RWPE2 (cell line): ENCODE measurements around the gene IGDCC3.
"Not testable (repeated sequence)": the region's sequence is repeated elsewhere in the genome, so short reads cannot be mapped to it uniquely, and the experiment has no call there.

ENCODE experiments used
- ATAC-seq: fragments of 200-7000 bp; cut with Tn5 transposase; 3 replicates; pipeline ENCODE4 v1.9.1; 2021; ENCODE audit warnings: low read depth
- DNase-seq: peaks from one replicate; pipeline ENCODE4 v3.0.0-alpha.2; 2020; ENCODE audit warnings: low spot score
- H3K27ac ChIP-seq: fragments of 450-650 bp; 2 replicates; pipeline ENCODE4 v1.5.1; 2017; ENCODE audit warnings: mild to moderate bottlenecking; ENCODE audit not compliant: poor library complexity, severe bottlenecking
- H3K27me3 ChIP-seq: fragments of 250-450 bp; sonication (Bioruptor Pico); 2 replicates; pipeline ENCODE4 v1.5.1; 2021; ENCODE audit warnings: mild to moderate bottlenecking, moderate library complexity; ENCODE audit not compliant: insufficient read depth, poor library complexity, severe bottlenecking
- H3K36me3 ChIP-seq: fragments of 250-450 bp; sonication (Bioruptor Pico); 2 replicates; pipeline ENCODE4 v1.5.1; 2020; ENCODE audit warnings: low read depth, mild to moderate bottlenecking, moderate library complexity
- H3K4me1 ChIP-seq: fragments of 250-450 bp; sonication (Bioruptor Pico); 2 replicates; pipeline ENCODE4 v1.5.1; 2021; ENCODE audit warnings: mild to moderate bottlenecking, moderate library complexity; ENCODE audit not compliant: insufficient read depth, poor library complexity, severe bottlenecking
- H3K4me3 ChIP-seq: fragments of 250-450 bp; sonication (Bioruptor Pico); 2 replicates; pipeline ENCODE4 v1.5.1; 2021; ENCODE audit warnings: mild to moderate bottlenecking, moderate library complexity; ENCODE audit not compliant: severe bottlenecking
- H3K9me3 ChIP-seq: fragments of 250-450 bp; sonication (Bioruptor Pico); 2 replicates; pipeline ENCODE4 v1.5.1; 2021; ENCODE audit warnings: mild to moderate bottlenecking, moderate library complexity; ENCODE audit not compliant: severe bottlenecking
- TF ChIP-seq, protein P1 (sequence below): fragments of 450-650 bp; IDR thresholded peaks from one replicate; pipeline ENCODE4 v1.5.1; 2017; ENCODE audit warnings: mild to moderate bottlenecking, moderate library complexity; ENCODE audit not compliant: poor library complexity, severe bottlenecking

IGDCC3 gene

DNA sequence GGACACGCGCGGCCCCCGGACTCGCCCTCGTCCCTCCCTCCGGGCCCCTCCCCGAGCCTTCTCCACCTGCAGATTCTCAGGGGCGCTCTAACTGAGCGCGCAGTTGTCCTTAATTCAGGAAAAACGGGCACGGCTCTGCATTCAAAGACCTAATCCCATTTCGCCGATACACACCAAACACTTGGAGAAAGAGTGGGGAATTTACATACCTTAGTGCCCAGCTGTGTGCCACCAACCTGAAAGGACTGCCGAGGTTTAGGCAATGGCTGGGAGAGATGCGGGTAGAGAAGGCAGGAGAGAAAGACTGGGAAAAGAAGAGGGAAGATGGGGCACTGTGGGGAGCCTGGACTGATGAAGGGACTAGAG is 21.8 kb downstream of the IGDCC3 start:
- ATAC-seq (no peak), DNase-seq (no peak)
- TF ChIP-seq, protein P1, sequence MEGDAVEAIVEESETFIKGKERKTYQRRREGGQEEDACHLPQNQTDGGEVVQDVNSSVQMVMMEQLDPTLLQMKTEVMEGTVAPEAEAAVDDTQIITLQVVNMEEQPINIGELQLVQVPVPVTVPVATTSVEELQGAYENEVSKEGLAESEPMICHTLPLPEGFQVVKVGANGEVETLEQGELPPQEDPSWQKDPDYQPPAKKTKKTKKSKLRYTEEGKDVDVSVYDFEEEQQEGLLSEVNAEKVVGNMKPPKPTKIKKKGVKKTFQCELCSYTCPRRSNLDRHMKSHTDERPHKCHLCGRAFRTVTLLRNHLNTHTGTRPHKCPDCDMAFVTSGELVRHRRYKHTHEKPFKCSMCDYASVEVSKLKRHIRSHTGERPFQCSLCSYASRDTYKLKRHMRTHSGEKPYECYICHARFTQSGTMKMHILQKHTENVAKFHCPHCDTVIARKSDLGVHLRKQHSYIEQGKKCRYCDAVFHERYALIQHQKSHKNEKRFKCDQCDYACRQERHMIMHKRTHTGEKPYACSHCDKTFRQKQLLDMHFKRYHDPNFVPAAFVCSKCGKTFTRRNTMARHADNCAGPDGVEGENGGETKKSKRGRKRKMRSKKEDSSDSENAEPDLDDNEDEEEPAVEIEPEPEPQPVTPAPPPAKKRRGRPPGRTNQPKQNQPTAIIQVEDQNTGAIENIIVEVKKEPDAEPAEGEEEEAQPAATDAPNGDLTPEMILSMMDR, result no peak
- H3K36me3 ChIP-seq, result no peaks in the 10 kb centered on the region
- H3K9me3 ChIP-seq, result peaks cover 8% of the 10 kb centered on the region
- no peak overlapping the region for H3K4me3 ChIP-seq
- H3K4me1 ChIP-seq, result no peaks in the 10 kb centered on the region
- H3K27ac ChIP-seq, result no peak overlapping the region
- peaks cover 57% of the 10 kb centered on the region for H3K27me3 ChIP-seq

DNA sequence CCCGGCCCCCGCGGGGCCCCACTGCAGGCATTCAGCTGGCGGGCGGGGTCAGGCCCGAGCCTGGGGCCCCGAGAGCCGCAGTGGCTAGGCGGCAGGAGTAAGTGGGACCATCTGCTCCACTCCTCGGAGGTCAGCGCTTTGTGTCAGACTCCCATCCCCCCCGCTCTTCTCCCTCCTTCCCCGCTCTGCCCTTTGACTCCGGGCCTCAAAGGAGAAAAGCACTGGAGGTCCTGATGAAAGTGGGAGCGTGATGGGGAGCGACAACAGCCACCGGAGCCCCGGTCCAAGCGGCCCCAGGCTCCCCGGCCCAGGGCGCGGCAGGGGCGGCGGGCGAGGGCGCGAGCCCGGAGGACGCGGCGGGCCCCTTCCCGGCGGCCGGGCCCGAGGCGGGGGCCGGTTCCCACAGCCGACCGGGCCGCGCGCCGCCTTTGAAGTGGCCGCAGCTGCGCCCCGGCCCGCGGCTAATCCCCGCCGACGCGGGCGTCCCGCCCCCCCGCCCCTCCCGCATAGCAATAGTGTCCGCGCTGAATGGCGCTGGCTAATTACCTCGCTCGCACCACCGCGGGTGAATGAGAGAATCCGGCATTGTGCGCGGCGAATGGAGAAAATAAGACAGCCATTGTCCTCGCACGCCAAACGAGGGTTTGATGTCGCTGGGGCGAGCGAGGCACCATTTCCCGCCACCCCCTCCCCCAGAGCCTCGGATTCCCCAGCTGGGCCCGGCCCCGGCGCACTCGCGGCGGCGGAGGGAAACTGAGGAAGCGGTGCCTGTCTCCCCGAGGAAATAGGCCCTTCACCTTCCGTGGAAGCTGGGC is 22.4 kb downstream of the IGDCC3 start:
- TF ChIP-seq, protein P1, result no peak
- DNase-seq, result no peak

DNA sequence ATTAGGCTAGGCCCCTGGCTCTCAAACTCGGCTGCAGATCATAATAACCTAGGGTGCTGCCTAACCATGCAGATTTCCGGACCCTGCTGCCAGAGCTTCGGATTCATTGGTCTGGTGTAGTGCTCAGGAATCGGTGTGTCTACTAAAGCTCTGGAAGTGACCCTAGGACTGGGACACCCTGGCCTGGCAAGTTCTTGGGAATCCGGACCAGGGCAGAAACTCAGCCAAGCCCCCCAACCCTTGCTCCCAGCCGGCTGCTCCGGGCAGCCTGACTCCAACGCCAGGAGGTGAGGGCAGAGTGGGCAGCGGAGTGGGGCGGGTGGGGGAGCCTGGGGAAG is 23.0 kb downstream of the IGDCC3 start:
- Histone ChIP-seq H3K27ac (no peak overlapping the region), H3K4me3 (no peak overlapping the region), H3K9me3 (peaks cover 8% of the 10 kb centered on the region), H3K36me3 (no peaks in the 10 kb centered on the region), H3K4me1 (no peaks in the 10 kb centered on the region), H3K27me3 (peaks cover 67% of the 10 kb centered on the region)
- DNase-seq (no peak), ATAC-seq (no peak)
- TF ChIP-seq, protein P1, result no peak

More for the DNA sequence above, 22.4 kb downstream of the IGDCC3 start:
- H3K9me3 ChIP-seq, result peaks cover 8% of the 10 kb centered on the region
- H3K4me3 ChIP-seq, result peak overlapping the region; percentile 1
- peaks cover 61% of the 10 kb centered on the region for H3K27me3 ChIP-seq
- ATAC-seq, result peak; percentile 29; the same call in 1 of the 3 replicates
- H3K4me1 ChIP-seq, result no peaks in the 10 kb centered on the region
- H3K36me3 ChIP-seq, result no peaks in the 10 kb centered on the region
- no peak overlapping the region for H3K27ac ChIP-seq

DNA sequence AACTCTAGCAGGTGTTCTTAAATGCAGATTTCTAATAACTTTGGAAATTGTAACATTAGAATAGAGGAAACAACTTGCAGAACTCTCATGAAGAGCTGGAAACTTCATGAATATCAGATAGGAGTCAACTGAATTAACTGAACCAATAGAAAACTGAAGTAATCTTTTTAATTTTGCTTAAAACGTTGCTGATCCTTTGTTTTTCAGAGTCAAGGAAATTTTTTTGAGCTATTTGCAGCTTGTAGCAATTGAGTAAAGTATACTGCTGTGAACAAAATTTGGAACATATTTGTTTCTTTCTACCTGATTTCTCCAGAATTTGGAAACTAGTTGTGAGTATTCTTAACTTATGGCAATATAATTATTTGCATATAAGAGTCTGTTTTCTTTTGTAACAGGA is 25.8 kb downstream of the IGDCC3 start:
- peaks cover 67% of the 10 kb centered on the region for H3K27me3 ChIP-seq
- H3K4me3 ChIP-seq, DNase-seq, H3K27ac ChIP-seq, H3K9me3 ChIP-seq, H3K4me1 ChIP-seq, H3K36me3 ChIP-seq, ATAC-seq: not testable (repeated sequence)

DNA sequence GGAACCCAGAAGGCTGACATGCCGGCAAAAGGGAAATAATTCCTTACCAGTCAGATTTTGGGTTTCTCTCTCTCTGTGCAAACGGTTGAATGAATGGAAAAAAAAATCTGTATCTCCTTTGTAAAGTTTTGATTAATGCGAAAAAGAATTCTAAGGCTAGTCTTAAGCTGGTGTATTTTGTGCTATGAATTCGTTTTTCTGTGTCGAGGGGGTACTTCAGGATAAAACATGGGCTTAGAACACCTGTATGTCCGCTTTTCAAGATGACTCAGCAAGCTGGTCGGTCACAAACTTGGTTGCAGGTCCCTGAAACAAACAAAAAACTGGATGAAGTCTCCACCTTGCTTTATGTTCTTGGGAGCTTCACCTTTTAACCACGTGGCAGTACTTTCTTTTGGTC is 28.5 kb downstream of the IGDCC3 start:
- no peak overlapping the region for H3K27ac ChIP-seq
- no peak overlapping the region for H3K4me3 ChIP-seq
- H3K27me3 ChIP-seq, result peaks cover 47% of the 10 kb centered on the region
- no peaks in the 10 kb centered on the region for H3K4me1 ChIP-seq
- peaks cover 8% of the 10 kb centered on the region for H3K9me3 ChIP-seq
- H3K36me3 ChIP-seq, result no peaks in the 10 kb centered on the region
- ATAC-seq, result no peak
- no peak for DNase-seq
- TF ChIP-seq, protein P1, result no peak

DNA sequence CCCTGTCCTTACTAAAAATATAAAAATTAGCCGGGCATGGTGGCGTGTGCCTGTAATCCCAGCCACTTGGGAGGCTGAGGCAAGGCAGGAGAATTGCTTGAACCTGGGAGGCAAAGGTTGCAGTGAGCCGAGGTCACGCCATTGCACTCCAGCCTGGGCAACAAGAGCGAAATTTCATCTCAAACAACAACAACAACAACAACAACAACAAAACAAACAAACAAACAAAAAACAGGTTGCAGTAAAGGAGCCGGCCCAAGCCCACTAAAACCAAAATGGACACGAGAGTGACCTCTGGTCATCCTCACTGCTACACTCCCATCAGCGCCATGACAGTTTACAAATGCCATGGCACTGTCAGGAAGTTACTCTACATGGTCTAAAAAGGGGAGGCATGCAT is 30.0 kb downstream of the IGDCC3 start:
- not testable (repeated sequence) for DNase-seq, H3K27ac ChIP-seq, H3K4me3 ChIP-seq, ATAC-seq, H3K36me3 ChIP-seq, H3K9me3 ChIP-seq, H3K4me1 ChIP-seq
- H3K27me3 ChIP-seq, result peaks cover 34% of the 10 kb centered on the region
